GM12878 (cell line): ENCODE data around the gene PEX11A. TPM values are rescaled to one million over a fixed set of nuclear protein-coding genes. Genes with fewer than 3 reads are reported as not detected.

Experiments used
- ATAC-seq: fragments of 200-7000 bp; cut with Tn5 transposase; 3 replicates; pipeline ENCODE4 v1.9.1; 2020; ENCODE audit warnings: mild to moderate bottlenecking, moderate library complexity
- BruUV-seq: library from RNA; stranded (reverse); fragments of 400-500 nt; replicated peaks from 2 replicates; lab custom pipeline; 2021; lab: Mats Ljungman, UMichigan
- CTCF ChIA-PET: fragments of 300-600 bp; sonication (Branson Sonifier 250); formaldehyde crosslinking; extraction: SDS; loops from one replicate; lab custom pipeline; 2021; ENCODE audit warnings: inconsistent platforms; lab: Yijun Ruan, JAX
- POLR2A ChIA-PET: fragments of 350-600 bp; formaldehyde crosslinking; extraction: SDS; loops from one replicate; lab custom pipeline; 2021; ENCODE audit warnings: inconsistent platforms; lab: Charles Lee
- RAD21 ChIA-PET: fragments of 300-600 bp; sonication (Branson Sonifier 250); formaldehyde crosslinking; loops from one replicate; lab custom pipeline; 2023; ENCODE audit warnings: antibody characterized with exemption; ENCODE audit not compliant: unreplicated experiment; lab: Charles Lee
- SMC1A ChIA-PET: fragments of 300-600 bp; sonication (Branson Sonifier 250); formaldehyde crosslinking; loops from one replicate; lab custom pipeline; 2023; ENCODE audit not compliant: unreplicated experiment, uncharacterized antibody; lab: Charles Lee
- DNase-seq: peaks from one replicate; pipeline ENCODE4 v3.0.0-alpha.2; 2011; ENCODE audit warnings: low read depth, low spot score
- FAIRE-seq: peaks from 3 replicates; lab custom pipeline; 2011; peaks lifted over from hg19 to GRCh38; lab: Jason Lieb, UNC
- H2AFZ ChIP-seq: 2 replicates; pipeline ENCODE4 v1.6.0; 2011; ENCODE audit warnings: low read depth, low read length, control low read depth; ENCODE audit not compliant: control insufficient read depth
- H3K27ac ChIP-seq: 2 replicates; pipeline ENCODE4 v1.5.1; 2011; ENCODE audit warnings: control low read depth; ENCODE audit not compliant: control insufficient read depth, insufficient read depth
- H3K27me3 ChIP-seq, 2 experiments: replicated peaks in 1 of 2; 2 replicates each; pipeline versions ENCODE4 v1.6.0 to v1.6.1; 2011; ENCODE audit warnings: low read length in 1 of 2; ENCODE audit not compliant: control insufficient read depth in 2 of 2, insufficient read depth in 2 of 2
- H3K36me3 ChIP-seq, 2 experiments: 2 replicates each; pipeline ENCODE4 v1.5.1; 2011; ENCODE audit warnings: low read length in 1 of 2; ENCODE audit not compliant: control insufficient read depth in 2 of 2, insufficient read depth in 2 of 2
- H3K4me1 ChIP-seq: 2 replicates; pipeline ENCODE4 v1.6.1; 2011; ENCODE audit warnings: mild to moderate bottlenecking, low read length, moderate library complexity, mixed read lengths; ENCODE audit not compliant: control insufficient read depth, insufficient read depth
- H3K4me2 ChIP-seq: 2 replicates; pipeline ENCODE4 v1.6.0; 2011; ENCODE audit warnings: control low read depth; ENCODE audit not compliant: control insufficient read depth, insufficient read depth
- H3K4me3 ChIP-seq: fragments of 200-600 bp; sonication (generic); 2 replicates; pipeline ENCODE4 v1.5.1; 2016
- H3K79me2 ChIP-seq: 2 replicates; pipeline ENCODE4 v1.6.0; 2011; ENCODE audit warnings: low read length; ENCODE audit not compliant: control insufficient read depth, insufficient read depth
- H3K9ac ChIP-seq: 2 replicates; pipeline ENCODE4 v1.8.0; 2011; ENCODE audit warnings: low read length, control low read depth, mixed read lengths; ENCODE audit not compliant: control insufficient read depth, insufficient read depth
- H3K9me3 ChIP-seq: replicated peaks from 3 replicates; pipeline ENCODE4 v1.5.1; 2011; ENCODE audit warnings: mild to moderate bottlenecking, low read length; ENCODE audit not compliant: control insufficient read depth, insufficient read depth
- H4K20me1 ChIP-seq: 2 replicates; pipeline ENCODE4 v1.6.0; 2011; ENCODE audit not compliant: control insufficient read depth, insufficient read depth
- CBX5 ChIP-seq: sonication (generic); IDR thresholded peaks from 2 replicates; pipeline ENCODE4 v1.6.1; 2016; ENCODE audit warnings: low read depth, moderate library complexity, mild to moderate bottlenecking, inconsistent platforms
- IRF4 ChIP-seq: IDR thresholded peaks from 2 replicates; pipeline ENCODE4 v1.6.1; 2011; ENCODE audit warnings: low read depth, low read length
- PML ChIP-seq: IDR thresholded peaks from 2 replicates; pipeline ENCODE4 v1.6.1; 2012; ENCODE audit warnings: low read length, inconsistent platforms
- SP1 ChIP-seq: IDR thresholded peaks from one replicate; pipeline ENCODE4 v1.6.1; 2011; ENCODE audit warnings: low read depth, low read length
- SUPT20H ChIP-seq: IDR thresholded peaks from 2 replicates; pipeline ENCODE4 v1.6.1; 2011; ENCODE audit warnings: low read depth, mild to moderate bottlenecking, low read length, moderate library complexity, borderline replicate concordance; ENCODE audit not compliant: control insufficient read depth
- SUZ12 ChIP-seq: fragments of 200-600 bp; sonication (generic); IDR thresholded peaks from one replicate; pipeline ENCODE4 v1.6.1; 2018; ENCODE audit warnings: antibody characterized with exemption, mild to moderate bottlenecking; ENCODE audit not compliant: unreplicated experiment
- WGBS: methylation state at CpG from one replicate; pipeline ENCODE4 v1.1.6; 2016; ENCODE audit warnings: low lambda C conversion rate; ENCODE audit not compliant: insufficient replicate concordance, insufficient coverage; ENCODE audit errors: missing lambda C conversion rate; 5-methylcytosine and 5-hydroxymethylcytosine counted together
- in situ Hi-C: fragments of 300-500 bp; cut with MboI; formaldehyde crosslinking; loops from 9 replicates; pipeline ENCODE4 v1.14.3; 2018; ENCODE audit warnings: mixed read lengths
- intact Hi-C: fragments of 100-400 bp; cut with micrococcal nuclease; formaldehyde crosslinking; loops from one replicate; pipeline ENCODE4 v1.14.2; 2022; ENCODE audit not compliant: unreplicated experiment
- polyA plus RNA-seq, 11 experiments: library from polyadenylated mRNA; depleted of rRNA in 4 of 11; unstranded in 6 of 11; stranded (reverse) in 5 of 11; fragments of >200 nt; fragmentation: Nextera tagmentation in 4 of 11; fragmentation: Illumina TruSeq in 1 of 11; extraction: Ambion mirVana in 4 of 11; extraction: Trizol in 1 of 11; gene quantifications; 1 replicate in 1 of 11; 2 replicates in 10 of 11; pipeline versions ENCODE4 v1.2.1 to v1.2.3, GENCODE V29; 2011 to 2016; ENCODE audit warnings: inconsistent platforms in 2 of 11, missing spikeins in 2 of 11, low read depth in 1 of 11
- total RNA-seq, 4 experiments: library from RNA; depleted of rRNA in 3 of 4; stranded (reverse); fragments of >200 nt in 3 of 4; fragmentation: Illumina TruSeq in 1 of 4; extraction: Trizol in 1 of 4; gene quantifications; 2 replicates each; pipeline versions ENCODE4 v1.2.1 to v1.2.3, GENCODE V29; 2013 to 2021
- TF ChIP-seq, protein P1 (sequence below): IDR thresholded peaks from 2 replicates; pipeline ENCODE4 v1.6.1; 2011; ENCODE audit warnings: mild to moderate bottlenecking, low read depth, low read length, moderate library complexity; ENCODE audit not compliant: insufficient replicate concordance
- TF ChIP-seq, protein P2 (sequence below): fragments of 450-650 bp; IDR thresholded peaks from 2 replicates; pipeline ENCODE4 v1.6.1; 2016; ENCODE audit warnings: mild to moderate bottlenecking

The PEX11A gene
- total and polyA plus RNA-seq, 10 of the 15 experiments (the other 5 are each of a cell fraction or from before 2014, with no cell fraction given), result 1.4 to 2.8 (median 2.0) TPM

DNA sequence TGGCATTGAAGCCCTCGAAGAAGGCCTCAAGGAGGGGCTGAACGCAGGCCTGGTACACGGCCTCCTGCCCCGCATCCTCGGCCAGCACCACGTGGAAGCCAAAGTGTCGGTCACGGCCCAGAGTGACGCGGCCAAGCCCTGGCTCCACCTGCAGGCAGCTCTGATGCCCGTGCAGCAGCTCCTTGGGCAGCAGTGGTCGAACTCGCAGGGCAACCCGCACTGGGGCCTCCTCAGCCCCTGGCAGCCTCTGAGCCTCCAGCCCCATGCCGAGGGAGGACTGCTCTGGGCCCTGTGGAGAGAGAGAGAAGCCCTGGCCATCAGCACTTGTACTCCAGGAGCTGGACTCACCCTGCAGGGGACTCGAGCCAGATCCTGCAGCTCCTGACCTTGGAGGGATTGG is 37.9 kb downstream of the PEX11A start:
- H3K9ac ChIP-seq, result no peak overlapping the region
- no peak overlapping the region for H3K4me2 ChIP-seq
- WGBS, result 56% methylated on average over 16 of the region's 16 CpGs
- H3K9me3 ChIP-seq, result no peaks in the 10 kb centered on the region
- in situ Hi-C loops, result no loop called here
- no peak for DNase-seq
- no peak overlapping the region for H3K27ac ChIP-seq
- no peak for TF ChIP-seq SP1
- TF ChIP-seq SUZ12, result no peak
- TF ChIP-seq IRF4, result no peak
- TF ChIP-seq, protein P1, sequence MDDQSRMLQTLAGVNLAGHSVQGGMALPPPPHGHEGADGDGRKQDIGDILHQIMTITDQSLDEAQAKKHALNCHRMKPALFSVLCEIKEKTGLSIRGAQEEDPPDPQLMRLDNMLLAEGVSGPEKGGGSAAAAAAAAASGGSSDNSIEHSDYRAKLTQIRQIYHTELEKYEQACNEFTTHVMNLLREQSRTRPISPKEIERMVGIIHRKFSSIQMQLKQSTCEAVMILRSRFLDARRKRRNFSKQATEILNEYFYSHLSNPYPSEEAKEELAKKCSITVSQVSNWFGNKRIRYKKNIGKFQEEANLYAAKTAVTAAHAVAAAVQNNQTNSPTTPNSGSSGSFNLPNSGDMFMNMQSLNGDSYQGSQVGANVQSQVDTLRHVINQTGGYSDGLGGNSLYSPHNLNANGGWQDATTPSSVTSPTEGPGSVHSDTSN, result no peak
- no peak for TF ChIP-seq SUPT20H
- TF ChIP-seq, protein P2, sequence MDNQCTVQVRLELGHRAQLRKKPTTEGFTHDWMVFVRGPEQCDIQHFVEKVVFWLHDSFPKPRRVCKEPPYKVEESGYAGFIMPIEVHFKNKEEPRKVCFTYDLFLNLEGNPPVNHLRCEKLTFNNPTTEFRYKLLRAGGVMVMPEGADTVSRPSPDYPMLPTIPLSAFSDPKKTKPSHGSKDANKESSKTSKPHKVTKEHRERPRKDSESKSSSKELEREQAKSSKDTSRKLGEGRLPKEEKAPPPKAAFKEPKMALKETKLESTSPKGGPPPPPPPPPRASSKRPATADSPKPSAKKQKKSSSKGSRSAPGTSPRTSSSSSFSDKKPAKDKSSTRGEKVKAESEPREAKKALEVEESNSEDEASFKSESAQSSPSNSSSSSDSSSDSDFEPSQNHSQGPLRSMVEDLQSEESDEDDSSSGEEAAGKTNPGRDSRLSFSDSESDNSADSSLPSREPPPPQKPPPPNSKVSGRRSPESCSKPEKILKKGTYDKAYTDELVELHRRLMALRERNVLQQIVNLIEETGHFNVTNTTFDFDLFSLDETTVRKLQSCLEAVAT, result no peak
- no peak for TF ChIP-seq CBX5
- no peak for TF ChIP-seq PML
- TF ChIP-seq, all 136 proteins: peak for 0
- no TSS peak for BruUV-seq
- RAD21 ChIA-PET, result no interaction called here
- no peak for FAIRE-seq
- Histone ChIP-seq H3K79me2 (no peaks in the 10 kb centered on the region), H2AFZ (no peak overlapping the region), H3K4me1 (no peaks in the 10 kb centered on the region), H4K20me1 (no peaks in the 10 kb centered on the region), H3K27me3 (peaks cover 0 to 8% of the 10 kb centered on the region in 2 experiments; a peak in 3 of 4 replicates), H3K4me3 (no peak overlapping the region), H3K36me3 (no peaks in the 10 kb centered on the region)
- POLR2A ChIA-PET, result no interaction called here
- CTCF ChIA-PET, result interaction anchor here (0.6 kb wide), 1 partner anchor 519 kb away, joined by 3 read pairs; no protein-coding TSS in a partner anchor
- intact Hi-C loops, result no loop called here
- no peak for ATAC-seq
- SMC1A ChIA-PET, result no interaction called here
